Jurkat, Clone E6-1 (cell line): Measurements from ENCODE around the gene SEBOX.

ENCODE experiments used
- DNase-seq: peaks from one replicate; pipeline ENCODE4 v3.0.0-alpha.2; 2011; ENCODE audit warnings: low read depth, low spot score
- H3K4me3 ChIP-seq: 2 replicates; pipeline ENCODE4 v1.5.1; 2011; ENCODE audit warnings: mild to moderate bottlenecking, low read length, control low read depth, moderate library complexity

The SEBOX gene

GRCh38 chr17:28370744-28371103 is 5.7 kb upstream of the SEBOX start:
- peak overlapping the region; percentile 71 for H3K4me3 ChIP-seq
- no peak for DNase-seq

GRCh38 chr17:28370035-28370743 is 5.2 kb upstream of the SEBOX start, which contains the start of gene VTN:
TSS of gene VTN (minus strand) at chr17:28370307. CDS start at chr17:28370203, 104 bp downstream.
- no peak for DNase-seq
- H3K4me3 ChIP-seq: peak within 1 kb of the TSS; percentile 71

- H3K4me3 ChIP-seq: no peak overlapping the region
- DNase-seq: no peak
Observed at GRCh38 chr17:28369684-28370034, 4.7 kb upstream of the SEBOX start.

GRCh38 chr17:28368915-28369683 is 4.1 kb upstream of the SEBOX start:
- H3K4me3 ChIP-seq: no peak overlapping the region
- DNase-seq: no peak

- no peak overlapping the region for H3K4me3 ChIP-seq
- no peak for DNase-seq
Observed at GRCh38 chr17:28368306-28368831, 3.4 kb upstream of the SEBOX start.

- no peak overlapping the region for H3K4me3 ChIP-seq
- no peak for DNase-seq
Observed at GRCh38 chr17:28367641-28368305, 2.8 kb upstream of the SEBOX start.

- DNase-seq: no peak
- no peak overlapping the region for H3K4me3 ChIP-seq
Observed at GRCh38 chr17:28366605-28367004, 1.6 kb upstream of the SEBOX start.

GRCh38 chr17:28365487-28365886 is 488 bp upstream of the SEBOX start:
- no peak for DNase-seq
- H3K4me3 ChIP-seq: no peak overlapping the region

- H3K4me3 ChIP-seq: no peak overlapping the region
- DNase-seq: no peak
Observed at GRCh38 chr17:28363776-28364650, 986 bp downstream of the SEBOX start.

- DNase-seq: no peak
- H3K4me3 ChIP-seq: no peak overlapping the region
Observed at GRCh38 chr17:28363186-28363585, 1.8 kb downstream of the SEBOX start.

GRCh38 chr17:28357901-28358197 is 7.2 kb downstream of the SEBOX start:
- peak overlapping the region; percentile 84 for H3K4me3 ChIP-seq
- no peak for DNase-seq

- peak within 1 kb of the TSS; percentile 84 for H3K4me3 ChIP-seq
- peak; percentile 87 for DNase-seq
Observed at GRCh38 chr17:28357061-28357900, 7.7 kb downstream of the SEBOX start, which contains the start of gene POLDIP2. TSS of gene POLDIP2 (minus strand) at chr17:28357527. CDS start at chr17:28357448, 79 bp downstream.

GRCh38 chr17:28350271-28350670 is 14.7 kb downstream of the SEBOX start:
- no peak for DNase-seq
- H3K4me3 ChIP-seq: no peak overlapping the region

GRCh38 chr17:28348979-28349378 is 16.0 kb downstream of the SEBOX start:
- H3K4me3 ChIP-seq: no peak overlapping the region
- DNase-seq: no peak

GRCh38 chr17:28347261-28347891 is 17.6 kb downstream of the SEBOX start:
- no peak for DNase-seq

GRCh38 chr17:28346746-28347246 is 18.2 kb downstream of the SEBOX start:
- DNase-seq: no peak

More at GRCh38 chr17:28347261-28347891, 17.6 kb downstream of the SEBOX start:
- no peak overlapping the region for H3K4me3 ChIP-seq

GRCh38 chr17:28346199-28346580 is 18.8 kb downstream of the SEBOX start:
- H3K4me3 ChIP-seq: no peak overlapping the region
- no peak for DNase-seq

More at GRCh38 chr17:28346746-28347246, 18.2 kb downstream of the SEBOX start:
- H3K4me3 ChIP-seq: no peak overlapping the region
